Body of pancreas (tissue), 4 donors: Measurements from ENCODE around the gene CYP2C18. TPM values are rescaled to one million over a fixed set of nuclear protein-coding genes. Genes with fewer than 3 reads are reported as not detected.
"Not testable (repeated sequence)": the region's sequence is repeated elsewhere in the genome, so short reads cannot be mapped to it uniquely, and the experiment has no call there.

Experiments used
- ATAC-seq: fragments of 150-250 bp; one replicate; pipeline ENCODE4 v1.9.1; 2016
- DNase-seq, 4 donors: peaks; one replicate each; pipeline ENCODE4 v3.0.0-alpha.2; 2019
- H3K27ac ChIP-seq, 4 donors: fragments of 200-600 bp; sonication (generic); 1 replicate in 3 of 4; 2 replicates in 1 of 4; pipeline versions ENCODE4 v1.5.1 to v1.6.1; 2016 to 2019; ENCODE audit warnings: mild to moderate bottlenecking in 1 of 4, mixed read lengths in 1 of 4, moderate library complexity in 1 of 4
- H3K27me3 ChIP-seq, 2 donors: fragments of 200-600 bp; sonication (generic); one replicate each; pipeline ENCODE4 v1.6.0; 2016; ENCODE audit warnings: mild to moderate bottlenecking in 1 of 2
- H3K36me3 ChIP-seq, 2 donors: fragments of 200-600 bp; sonication (generic); replicated peaks in 1 of 2; 2 replicates each; pipeline ENCODE4 v1.5.1; 2016; ENCODE audit warnings: low read depth in 2 of 2; ENCODE audit not compliant: insufficient read depth in 1 of 2
- H3K4me1 ChIP-seq: fragments of 200-600 bp; sonication (generic); one replicate; pipeline ENCODE4 v1.6.0; 2016
- H3K4me3 ChIP-seq, 2 donors: fragments of 200-600 bp; sonication (generic); 1 replicate in 1 of 2; 2 replicates in 1 of 2; pipeline ENCODE4 v1.5.1; 2016 to 2019
- H3K9me3 ChIP-seq, 3 donors: fragments of 200-600 bp; sonication (generic); 1 replicate in 2 of 3; 2 replicates in 1 of 3; pipeline ENCODE4 v1.5.1; 2016
- CTCF ChIP-seq, 7 experiments: fragments of 450-650 bp in 4 of 7; fragments of 200-600 bp in 3 of 7; sonication (generic) in 3 of 7; IDR thresholded peaks; one replicate each; pipeline ENCODE4 v1.5.1; 2016 to 2019; ENCODE audit warnings: antibody characterized with exemption in 7 of 7
- POLR2A ChIP-seq, 3 donors: fragments of 450-650 bp; IDR thresholded peaks; one replicate each; pipeline ENCODE4 v1.6.1; 2016; ENCODE audit warnings: antibody characterized with exemption in 3 of 3, mild to moderate bottlenecking in 2 of 3
- WGBS, 2 donors: methylation state at CpG; one replicate each; pipeline ENCODE4 v1.1.5; 2017; 5-methylcytosine and 5-hydroxymethylcytosine counted together
- intact Hi-C: fragments of 100-400 bp; cut with DNase I; formaldehyde crosslinking; loops from one replicate; pipeline ENCODE4 v1.15.1; 2023
- total RNA-seq, 2 donors: library from RNA; depleted of rRNA; stranded (reverse); fragments of >200 nt; gene quantifications; one replicate each; pipeline ENCODE4 v1.1.0, GENCODE V29; 2016

The CYP2C18 gene
- total RNA-seq, 2 donors from 2014 or later: 3.9 TPM; not detected in 1

- 75 to 88% methylated on average over 1 of the region's 1 CpG for WGBS, 2 donors
- Histone ChIP-seq H3K36me3 (no peaks in the 10 kb centered on the region), H3K9me3 (no peaks in the 10 kb centered on the region), H3K4me1 (no peaks in the 10 kb centered on the region), H3K4me3 (no peak overlapping the region), H3K27ac (no peak overlapping the region), H3K27me3 (no peaks in the 10 kb centered on the region)
- intact Hi-C loops: no loop called here
- no peak for DNase-seq
- TF ChIP-seq POLR2A (IDR thresholded peaks at IDR 0.05): no peak
- TF ChIP-seq CTCF (IDR thresholded peaks at IDR 0.05): no peak
- no peak for ATAC-seq
Measured at GRCh38 chr10:94673614-94674321, 9.8 kb upstream of the CYP2C18 start.

GRCh38 chr10:94676496-94676895, 7.0 kb upstream of the CYP2C18 start:
- no peak for DNase-seq
- Histone ChIP-seq H3K27me3 (no peaks in the 10 kb centered on the region), H3K4me1 (peaks cover 16% of the 10 kb centered on the region), H3K9me3 (no peaks in the 10 kb centered on the region), H3K4me3 (no peak overlapping the region), H3K36me3 (no peaks in the 10 kb centered on the region), H3K27ac (no peak overlapping the region)
- no peak for ATAC-seq
- whole genome bisulfite sequencing, 2 donors: 84 to 90% methylated on average over 2 of the region's 2 CpGs
- intact Hi-C loops: no loop called here
- TF ChIP-seq CTCF (IDR thresholded peaks at IDR 0.05) (no peak), POLR2A (IDR thresholded peaks at IDR 0.05) (no peak)

- H3K4me1 ChIP-seq: peaks cover 19% of the 10 kb centered on the region
- H3K4me3 ChIP-seq: no peak overlapping the region
- DNase-seq (peak in 3 of 4 donors; percentile 8 to 27 (median 8)), ATAC-seq (peak; percentile 13)
- H3K27ac ChIP-seq: no peak overlapping the region
- TF ChIP-seq CTCF (IDR thresholded peaks at IDR 0.05) (peak in 4 of 7 experiments; percentile 15 to 32 (median 28)), POLR2A (IDR thresholded peaks at IDR 0.05) (no peak)
- intact Hi-C loops: no loop called here
- no peaks in the 10 kb centered on the region for H3K27me3 ChIP-seq
- H3K36me3 ChIP-seq: no peaks in the 10 kb centered on the region
- no peaks in the 10 kb centered on the region for H3K9me3 ChIP-seq
Measured at GRCh38 chr10:94677691-94678090, 5.8 kb upstream of the CYP2C18 start.

- H3K36me3 ChIP-seq: no peaks in the 10 kb centered on the region
- no peak for TF ChIP-seq POLR2A (IDR thresholded peaks at IDR 0.05)
- no peak for TF ChIP-seq CTCF (IDR thresholded peaks at IDR 0.05)
- DNase-seq: no peak
- no peaks in the 10 kb centered on the region for H3K27me3 ChIP-seq
- H3K4me1 ChIP-seq: peaks cover 27% of the 10 kb centered on the region
- no peak overlapping the region for H3K27ac ChIP-seq
- H3K4me3 ChIP-seq: no peak overlapping the region
- no peaks in the 10 kb centered on the region for H3K9me3 ChIP-seq
- ATAC-seq: no peak
- WGBS, 2 donors: 92 to 97% methylated on average over 2 of the region's 2 CpGs
- intact Hi-C loops: no loop called here
Measured at GRCh38 chr10:94678475-94678874, 5.1 kb upstream of the CYP2C18 start.

- no peak overlapping the region for H3K4me3 ChIP-seq
- ATAC-seq (peak; percentile 87), DNase-seq (peak in 1 of 4 donors; percentile 9)
- intact Hi-C loops: no loop called here
- no peaks in the 10 kb centered on the region for H3K9me3 ChIP-seq
- H3K4me1 ChIP-seq: peaks cover 27% of the 10 kb centered on the region
- H3K36me3 ChIP-seq: no peaks in the 10 kb centered on the region
- H3K27me3 ChIP-seq: no peaks in the 10 kb centered on the region
- H3K27ac ChIP-seq: peak overlapping the region in 2 of 4 donors; percentile 39 to 59
- 5 to 14% methylated on average over 1 of the region's 1 CpG for WGBS, 2 donors
- TF ChIP-seq CTCF (IDR thresholded peaks at IDR 0.05) (no peak), POLR2A (IDR thresholded peaks at IDR 0.05) (no peak)
Measured at GRCh38 chr10:94680544-94680943, 3.0 kb upstream of the CYP2C18 start.

GRCh38 chr10:94682636-94683035, 893 bp upstream of the CYP2C18 start:
- intact Hi-C loops, H3K27me3 ChIP-seq, H3K9me3 ChIP-seq, H3K4me3 ChIP-seq, H3K36me3 ChIP-seq: not testable (repeated sequence)
- DNase-seq (peak in 1 of 4 donors; percentile 7), ATAC-seq (peak; percentile 57)
- peaks cover 27% of the 10 kb centered on the region for H3K4me1 ChIP-seq
- 38 to 54% methylated on average over 4 of the region's 4 CpGs for WGBS, 2 donors
- H3K27ac ChIP-seq: peak overlapping the region in 2 of 4 donors; percentile 41 to 55
